ENCODE data around the gene MGRN1. TPM values are rescaled to one million over a fixed set of nuclear protein-coding genes. Genes with fewer than 3 reads are reported as not detected.

Gene MGRN1
- total RNA-seq, 4 donors from 2014 or later: 30.8 to 58.2 (median 44.8) TPM

- 100% methylated on average over 2 of the region's 6 CpGs for WGBS
- peaks cover 88% of the 10 kb centered on the region for H3K36me3 ChIP-seq
These were observed 31.2 kb downstream of the MGRN1 start for GRCh38 chr16:4655801-4656200.

DNA sequence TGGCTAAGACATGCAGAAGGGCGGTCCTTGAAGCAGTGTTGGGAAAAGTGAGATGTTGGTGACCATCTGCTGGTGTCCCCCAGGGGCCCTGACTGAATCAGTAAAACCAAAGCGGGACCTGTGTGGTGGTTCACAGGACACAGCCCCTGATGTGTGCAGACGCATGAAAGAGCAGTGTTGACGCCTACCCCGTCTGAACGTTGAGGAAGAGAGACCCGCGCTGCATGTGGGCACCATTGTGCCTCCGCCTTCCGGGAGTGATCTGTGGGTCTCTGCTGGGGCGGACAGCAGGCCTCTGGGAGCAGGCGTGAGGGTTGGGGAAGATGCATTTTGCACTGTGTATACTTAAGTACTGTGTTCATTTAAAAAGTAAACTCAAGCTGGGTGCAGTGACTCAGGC is 31.6 kb downstream of the MGRN1 start:
- Histone ChIP-seq H3K36me3 (peaks cover 84% of the 10 kb centered on the region), H3K27ac (no peak overlapping the region), H3K4me3 (no peak overlapping the region), H3K9me3 (no peaks in the 10 kb centered on the region), H3K27me3 (no peaks in the 10 kb centered on the region), H3K4me1 (peaks cover 8% of the 10 kb centered on the region)
- WGBS: 95% methylated on average over 12 of the region's 12 CpGs
- DNase-seq (ENCODE audit: low spot score in 2 of 2): no peak
- TF ChIP-seq CTCF (IDR thresholded peaks at IDR 0.05): no peak
- no peak for TF ChIP-seq EP300 (IDR thresholded peaks at IDR 0.05)
- no peak for TF ChIP-seq POLR2A (IDR thresholded peaks at IDR 0.05)
- TF ChIP-seq POLR2AphosphoS5 (IDR thresholded peaks at IDR 0.05): no peak

More at GRCh38 chr16:4655801-4656200, 31.2 kb downstream of the MGRN1 start:
- TF ChIP-seq CTCF (IDR thresholded peaks at IDR 0.05) (no peak), EP300 (IDR thresholded peaks at IDR 0.05) (no peak), POLR2AphosphoS5 (IDR thresholded peaks at IDR 0.05) (no peak)
- no peaks in the 10 kb centered on the region for H3K27me3 ChIP-seq
- no peak for DNase-seq (ENCODE audit: low spot score in 2 of 2)
- H3K27ac ChIP-seq: no peak overlapping the region
- H3K9me3 ChIP-seq: no peaks in the 10 kb centered on the region
- peaks cover 8% of the 10 kb centered on the region for H3K4me1 ChIP-seq
- no peak overlapping the region for H3K4me3 ChIP-seq

GRCh38 chr16:4656695-4657686 is 32.4 kb downstream of the MGRN1 start:
- TF ChIP-seq EP300 (IDR thresholded peaks at IDR 0.05) (no peak), POLR2A (IDR thresholded peaks at IDR 0.05) (no peak), CTCF (IDR thresholded peaks at IDR 0.05) (no peak), POLR2AphosphoS5 (IDR thresholded peaks at IDR 0.05) (no peak)
- no peak overlapping the region for H3K4me3 ChIP-seq
- no peaks in the 10 kb centered on the region for H3K27me3 ChIP-seq
- H3K27ac ChIP-seq: no peak overlapping the region
- DNase-seq (ENCODE audit: low spot score in 2 of 2): no peak
- peaks cover 76% of the 10 kb centered on the region for H3K36me3 ChIP-seq
- H3K9me3 ChIP-seq: no peaks in the 10 kb centered on the region
- 96% methylated on average over 24 of the region's 25 CpGs for WGBS
- peaks cover 8% of the 10 kb centered on the region for H3K4me1 ChIP-seq

DNA sequence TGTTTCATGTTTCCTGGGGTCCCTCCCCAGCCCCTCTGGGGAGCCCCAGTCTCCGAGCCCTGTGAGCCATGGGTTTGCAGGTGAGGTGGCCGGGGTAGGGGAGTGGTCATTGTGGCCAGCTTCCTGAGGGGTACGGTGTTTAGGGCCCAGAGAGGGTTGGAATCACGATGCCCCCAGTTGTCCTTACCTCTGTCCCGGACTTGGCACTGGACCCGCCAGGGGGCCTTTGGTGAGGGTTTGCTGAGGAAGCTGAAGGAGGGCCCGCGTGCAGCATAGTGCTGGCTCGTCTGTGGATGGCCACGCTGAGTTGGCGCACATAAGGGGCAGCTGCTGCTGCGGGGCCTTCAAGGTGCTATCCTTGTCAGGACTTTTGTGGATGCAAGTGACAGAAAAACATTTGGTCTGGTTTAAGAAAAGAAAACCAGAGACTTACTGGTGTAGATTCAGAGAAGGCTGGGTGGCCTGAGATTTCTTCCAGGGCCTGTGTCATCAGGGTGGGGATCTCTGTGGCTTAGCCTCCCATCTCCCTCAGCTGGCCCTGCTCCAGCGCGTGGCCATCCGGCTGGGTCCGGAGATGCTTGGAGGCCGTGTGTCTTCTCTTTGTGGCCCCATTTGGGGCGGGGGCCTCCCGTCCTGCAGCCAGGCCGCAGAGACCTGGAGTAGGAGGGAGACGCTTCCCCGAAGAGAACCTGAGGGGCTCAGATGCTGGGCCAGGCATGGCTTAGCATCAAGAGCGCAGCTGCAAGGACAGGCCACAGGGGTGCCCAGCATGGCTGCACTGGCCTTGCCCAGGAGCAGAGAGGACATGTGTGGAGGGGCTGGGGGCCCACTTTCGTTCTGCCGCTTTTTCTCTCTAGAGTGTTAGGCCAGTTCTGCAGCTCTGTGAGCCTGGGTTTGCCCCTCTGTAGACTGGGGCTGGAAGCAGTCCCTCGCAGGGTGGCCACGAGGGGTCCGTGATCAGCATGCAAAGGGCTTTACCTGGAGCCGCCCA is 35.0 kb downstream of the MGRN1 start:
- Histone ChIP-seq H3K27me3 (no peaks in the 10 kb centered on the region), H3K27ac (no peak overlapping the region), H3K36me3 (peaks cover 66% of the 10 kb centered on the region), H3K4me1 (peaks cover 18% of the 10 kb centered on the region), H3K4me3 (no peak overlapping the region), H3K9me3 (no peaks in the 10 kb centered on the region)
- DNase-seq (ENCODE audit: low spot score in 2 of 2): no peak
- TF ChIP-seq CTCF (IDR thresholded peaks at IDR 0.05): no peak
- no peak for TF ChIP-seq EP300 (IDR thresholded peaks at IDR 0.05)
- no peak for TF ChIP-seq POLR2A (IDR thresholded peaks at IDR 0.05)
- no peak for TF ChIP-seq POLR2AphosphoS5 (IDR thresholded peaks at IDR 0.05)
- 89% methylated on average over 18 of the region's 29 CpGs for WGBS
